Stimulated activated naive B cell treated with anti-CD40 and anti-IgM and Interleukin-4, amounts not matched to agents 10 μg/mL and 1 μg/mL and 100 μg/mL, for 72 hours (primary cell): ENCODE results near the gene ABCC5.
"Not testable (repeated sequence)": the region's sequence is repeated elsewhere in the genome, so short reads cannot be mapped to it uniquely, and the experiment has no call there.

Experiments used
- ATAC-seq, 2 donors: fragments of 150-1000 bp; cut with Tn5 transposase; replicated peaks; 2 replicates each; pipeline ENCODE4 v1.10.0; 2021; ENCODE audit warnings: moderate library complexity in 1 of 2
- DNase-seq: peaks from one replicate; pipeline ENCODE4 v3.0.0; 2021
- H3K27ac Mint-ChIP-seq: one replicate; pipeline ENCODE4 v1.8.0; 2022; ENCODE audit warnings: mild to moderate bottlenecking, mixed read lengths
- H3K27me3 Mint-ChIP-seq, 2 donors: one replicate each; pipeline ENCODE4 v1.8.0; 2022; ENCODE audit warnings: mixed read lengths in 2 of 2
- H3K36me3 Mint-ChIP-seq, 2 donors: one replicate each; pipeline ENCODE4 v1.8.0; 2022; ENCODE audit warnings: mixed read lengths in 2 of 2, mild to moderate bottlenecking in 1 of 2
- H3K4me1 Mint-ChIP-seq, 2 donors: one replicate each; pipeline ENCODE4 v1.8.0; 2022; ENCODE audit warnings: mixed read lengths in 2 of 2, mild to moderate bottlenecking in 1 of 2
- H3K4me3 Mint-ChIP-seq, 2 donors: one replicate each; pipeline ENCODE4 v1.8.0; 2022; ENCODE audit warnings: mild to moderate bottlenecking in 2 of 2, mixed read lengths in 2 of 2, moderate library complexity in 1 of 2
- H3K9me3 Mint-ChIP-seq, 2 donors: one replicate each; pipeline ENCODE4 v1.8.0; 2022; ENCODE audit warnings: mixed read lengths in 2 of 2, mild to moderate bottlenecking in 1 of 2

ABCC5 gene

GRCh38 chr3:184017672-184018423, at the start of gene ABCC5:
Gene ABCC5, minus strand, starts transcription at chr3:184017884. Its CDS starts 3,492 bp downstream, at chr3:184014392.
- Mint-ChIP-seq H3K4me1 (peaks cover 7 to 28% of the 10 kb centered on the region in 2 donors), H3K4me3 (peak within 1 kb of the TSS; percentile 98 to 99), H3K36me3 (peaks cover 3 to 4% of the 10 kb centered on the region in 2 donors), H3K27me3 (peaks cover 14 to 19% of the 10 kb centered on the region in 2 donors), H3K9me3 (no peaks in the 10 kb centered on the region), H3K27ac (peak within 1 kb of the TSS; percentile 94)
- DNase-seq, result peak; percentile 80
- ATAC-seq, result peak; percentile 95 to 96

GRCh38 chr3:184066211-184066610, 48.5 kb upstream of the ABCC5 start:
- peaks cover 4 to 7% of the 10 kb centered on the region in 2 donors for H3K36me3 Mint-ChIP-seq
- H3K4me1 Mint-ChIP-seq, result no peaks in the 10 kb centered on the region
- peaks cover 10 to 38% of the 10 kb centered on the region in 2 donors for H3K27me3 Mint-ChIP-seq
- peaks cover 7 to 14% of the 10 kb centered on the region in 2 donors for H3K9me3 Mint-ChIP-seq
- ATAC-seq (no peak), DNase-seq (no peak)
- no peak overlapping the region for H3K27ac Mint-ChIP-seq
- no peak overlapping the region for H3K4me3 Mint-ChIP-seq

- no peak overlapping the region for H3K4me3 Mint-ChIP-seq
- H3K27me3 Mint-ChIP-seq, result peaks cover 12 to 19% of the 10 kb centered on the region in 2 donors
- H3K36me3 Mint-ChIP-seq, result no peaks in the 10 kb centered on the region
- no peaks in the 10 kb centered on the region for H3K9me3 Mint-ChIP-seq
- no peaks in the 10 kb centered on the region for H3K4me1 Mint-ChIP-seq
- no peak for DNase-seq
- no peak for ATAC-seq
- H3K27ac Mint-ChIP-seq, result no peak overlapping the region
Measured at GRCh38 chr3:184062637-184063036, 45.0 kb upstream of the ABCC5 start.

GRCh38 chr3:184059424-184059823, 41.7 kb upstream of the ABCC5 start:
- H3K9me3 Mint-ChIP-seq, result no peaks in the 10 kb centered on the region
- ATAC-seq (no peak), DNase-seq (no peak)
- H3K4me3 Mint-ChIP-seq, result no peak overlapping the region
- H3K27ac Mint-ChIP-seq, result no peak overlapping the region
- H3K27me3 Mint-ChIP-seq, result peaks cover 9 to 16% of the 10 kb centered on the region in 2 donors
- H3K36me3 Mint-ChIP-seq, result no peaks in the 10 kb centered on the region
- H3K4me1 Mint-ChIP-seq, result no peaks in the 10 kb centered on the region

- Mint-ChIP-seq H3K36me3 (no peaks in the 10 kb centered on the region), H3K4me3 (no peak overlapping the region), H3K9me3 (no peaks in the 10 kb centered on the region), H3K4me1 (no peaks in the 10 kb centered on the region), H3K27me3 (peaks cover 14 to 21% of the 10 kb centered on the region in 2 donors), H3K27ac (no peak overlapping the region)
- no peak for ATAC-seq
- DNase-seq, result no peak
Measured at GRCh38 chr3:184058029-184058428, 40.3 kb upstream of the ABCC5 start.

- ATAC-seq (no peak), DNase-seq (no peak)
- H3K27ac Mint-ChIP-seq, result no peak within 1 kb of the TSS
- H3K27me3 Mint-ChIP-seq, result peaks cover 21 to 28% of the 10 kb centered on the region in 2 donors
- H3K4me3 Mint-ChIP-seq, result no peak within 1 kb of the TSS
- no peaks in the 10 kb centered on the region for H3K36me3 Mint-ChIP-seq
- H3K9me3 Mint-ChIP-seq, result no peaks in the 10 kb centered on the region
- peaks cover 0 to 1% of the 10 kb centered on the region in 2 donors for H3K4me1 Mint-ChIP-seq
Measured at GRCh38 chr3:184052767-184053166, 35.1 kb upstream of the ABCC5 start, which contains the start of gene HTR3C. Gene HTR3C, plus strand, starts transcription at chr3:184053047. Its CDS starts 34 bp downstream, at chr3:184053081.

- ATAC-seq, result no peak
- H3K27ac Mint-ChIP-seq, result no peak overlapping the region
Measured at GRCh38 chr3:184050217-184050847, 32.6 kb upstream of the ABCC5 start.

GRCh38 chr3:184045995-184046394, 28.3 kb upstream of the ABCC5 start:
- ATAC-seq (no peak), DNase-seq (no peak)
- no peaks in the 10 kb centered on the region for H3K9me3 Mint-ChIP-seq
- H3K4me3 Mint-ChIP-seq, result no peak overlapping the region
- H3K27ac Mint-ChIP-seq, result no peak overlapping the region
- peaks cover 0 to 1% of the 10 kb centered on the region in 2 donors for H3K4me1 Mint-ChIP-seq
- H3K36me3 Mint-ChIP-seq, result peaks cover 0 to 2% of the 10 kb centered on the region in 2 donors
- H3K27me3 Mint-ChIP-seq, result peaks cover 8 to 17% of the 10 kb centered on the region in 2 donors

More at GRCh38 chr3:184050217-184050847, 32.6 kb upstream of the ABCC5 start:
- no peak for DNase-seq
- no peak overlapping the region for H3K4me3 Mint-ChIP-seq
- no peaks in the 10 kb centered on the region for H3K36me3 Mint-ChIP-seq
- H3K27me3 Mint-ChIP-seq, result peaks cover 17 to 21% of the 10 kb centered on the region in 2 donors
- H3K9me3 Mint-ChIP-seq, result no peaks in the 10 kb centered on the region
- peaks cover 0 to 1% of the 10 kb centered on the region in 2 donors for H3K4me1 Mint-ChIP-seq

GRCh38 chr3:184042617-184043016, 24.9 kb upstream of the ABCC5 start:
- H3K27ac Mint-ChIP-seq, result no peak overlapping the region
- ATAC-seq, result no peak
- no peaks in the 10 kb centered on the region for H3K9me3 Mint-ChIP-seq

GRCh38 chr3:184040010-184040409, 22.3 kb upstream of the ABCC5 start:
- no peak overlapping the region for H3K27ac Mint-ChIP-seq
- DNase-seq (no peak), ATAC-seq (no peak)
- peaks cover 0 to 2% of the 10 kb centered on the region in 2 donors for H3K36me3 Mint-ChIP-seq
- H3K9me3 Mint-ChIP-seq, result no peaks in the 10 kb centered on the region
- H3K4me1 Mint-ChIP-seq, result no peaks in the 10 kb centered on the region
- no peak overlapping the region for H3K4me3 Mint-ChIP-seq
- peaks cover 4 to 15% of the 10 kb centered on the region in 2 donors for H3K27me3 Mint-ChIP-seq

More at GRCh38 chr3:184042617-184043016, 24.9 kb upstream of the ABCC5 start:
- Mint-ChIP-seq H3K4me3 (no peak overlapping the region), H3K36me3 (peaks cover 0 to 2% of the 10 kb centered on the region in 2 donors), H3K4me1 (no peaks in the 10 kb centered on the region), H3K27me3 (peaks cover 4 to 16% of the 10 kb centered on the region in 2 donors)
- DNase-seq, result no peak

- no peaks in the 10 kb centered on the region for H3K36me3 Mint-ChIP-seq
- no peaks in the 10 kb centered on the region for H3K4me1 Mint-ChIP-seq
- DNase-seq (no peak), ATAC-seq (no peak)
- no peaks in the 10 kb centered on the region for H3K9me3 Mint-ChIP-seq
- H3K27ac Mint-ChIP-seq, result no peak overlapping the region
- no peak overlapping the region for H3K4me3 Mint-ChIP-seq
- H3K27me3 Mint-ChIP-seq, result peaks cover 0 to 11% of the 10 kb centered on the region in 2 donors
Measured at GRCh38 chr3:184039414-184039813, 21.7 kb upstream of the ABCC5 start.

GRCh38 chr3:184038307-184038706, 20.6 kb upstream of the ABCC5 start:
- not testable (repeated sequence) for H3K27ac Mint-ChIP-seq, H3K4me3 Mint-ChIP-seq, H3K4me1 Mint-ChIP-seq, H3K9me3 Mint-ChIP-seq, DNase-seq, ATAC-seq, H3K36me3 Mint-ChIP-seq, H3K27me3 Mint-ChIP-seq

GRCh38 chr3:184037816-184038215, 20.1 kb upstream of the ABCC5 start:
- ATAC-seq, result no peak
- no peaks in the 10 kb centered on the region for H3K4me1 Mint-ChIP-seq
- no peak for DNase-seq
- no peaks in the 10 kb centered on the region for H3K9me3 Mint-ChIP-seq
- no peak overlapping the region for H3K4me3 Mint-ChIP-seq
- no peaks in the 10 kb centered on the region for H3K36me3 Mint-ChIP-seq
- H3K27ac Mint-ChIP-seq, result no peak overlapping the region
- H3K27me3 Mint-ChIP-seq, result peaks cover 3 to 6% of the 10 kb centered on the region in 2 donors

- no peaks in the 10 kb centered on the region for H3K9me3 Mint-ChIP-seq
- DNase-seq (no peak), ATAC-seq (no peak)
- H3K36me3 Mint-ChIP-seq, result no peaks in the 10 kb centered on the region
- H3K27me3 Mint-ChIP-seq, result peaks cover 3 to 12% of the 10 kb centered on the region in 2 donors
- no peak within 1 kb of the TSS for H3K4me3 Mint-ChIP-seq
- H3K4me1 Mint-ChIP-seq, result no peaks in the 10 kb centered on the region
- no peak within 1 kb of the TSS for H3K27ac Mint-ChIP-seq
Measured at GRCh38 chr3:184031187-184031792, 13.6 kb upstream of the ABCC5 start, which contains the start of gene HTR3D. Gene HTR3D, plus strand, starts transcription at chr3:184031742. Its CDS starts 0 bp downstream, at chr3:184031742.
